Fibroblast of villous mesenchyme (primary cell): ENCODE results near the gene CCDC43. TPM values are rescaled to one million over a fixed set of nuclear protein-coding genes. Genes with fewer than 3 reads are reported as not detected.

ENCODE experiments used
- DNase-seq: peaks from one replicate; pipeline ENCODE4 v3.0.0-alpha.2; 2010; ENCODE audit warnings: low read depth
- H3K4me3 ChIP-seq: 2 replicates; pipeline ENCODE4 v1.5.1; 2011; ENCODE audit warnings: low read depth, mild to moderate bottlenecking, low read length
- small RNA-seq: library from RNA; depleted of rRNA; stranded (forward); fragments of <200 nt; gene quantifications from one replicate; pipeline ENCODE3, GENCODE V24; 2012
- total RNA-seq: library from RNA; depleted of rRNA; stranded (reverse); fragments of >200 nt; gene quantifications from 2 replicates; pipeline ENCODE4 v1.2.3, GENCODE V29; 2012
- TF ChIP-seq, protein P1 (sequence below): IDR thresholded peaks from 2 replicates; pipeline ENCODE4 v1.5.1; 2012; ENCODE audit warnings: low read depth, mild to moderate bottlenecking, low read length; ENCODE audit not compliant: insufficient read depth

Gene CCDC43
- total RNA-seq, 1 donor, result 52.2 TPM

DNA sequence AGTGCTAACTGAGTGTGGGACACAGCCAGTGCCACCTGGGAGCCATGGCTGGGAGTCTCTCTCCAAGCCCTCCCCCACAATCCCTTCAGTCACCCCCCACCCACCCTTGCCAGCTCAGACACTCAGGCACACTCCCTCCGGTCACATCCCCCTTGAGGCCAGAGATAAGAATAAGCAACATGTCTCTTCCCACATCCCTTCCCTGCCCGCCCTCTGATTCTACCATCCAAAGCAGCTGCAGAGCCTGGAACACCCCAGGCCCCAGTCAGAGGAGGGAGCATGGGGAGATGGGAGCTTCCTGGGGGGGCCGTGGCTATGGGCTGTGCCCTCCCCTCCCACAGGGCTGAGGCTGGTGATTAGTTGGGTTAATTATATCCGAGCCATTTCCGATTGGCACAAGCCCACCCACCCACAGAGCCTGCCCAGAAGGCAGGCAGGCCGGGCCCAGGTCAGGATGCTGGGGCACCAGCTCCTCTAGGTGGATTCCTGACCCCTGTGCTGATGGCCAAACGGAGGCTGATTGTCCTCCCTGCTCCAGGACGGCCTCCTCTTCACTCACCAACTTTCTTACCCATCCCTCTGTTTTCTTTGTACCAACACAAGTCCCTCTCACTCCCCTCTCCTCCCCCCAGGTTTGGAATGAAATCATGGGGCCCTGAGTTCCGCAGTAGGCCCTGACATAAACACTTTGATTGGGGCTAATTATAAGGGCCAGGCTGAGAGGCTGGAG, 61.9 kb downstream of the CCDC43 start:
- TF ChIP-seq, protein P1, sequence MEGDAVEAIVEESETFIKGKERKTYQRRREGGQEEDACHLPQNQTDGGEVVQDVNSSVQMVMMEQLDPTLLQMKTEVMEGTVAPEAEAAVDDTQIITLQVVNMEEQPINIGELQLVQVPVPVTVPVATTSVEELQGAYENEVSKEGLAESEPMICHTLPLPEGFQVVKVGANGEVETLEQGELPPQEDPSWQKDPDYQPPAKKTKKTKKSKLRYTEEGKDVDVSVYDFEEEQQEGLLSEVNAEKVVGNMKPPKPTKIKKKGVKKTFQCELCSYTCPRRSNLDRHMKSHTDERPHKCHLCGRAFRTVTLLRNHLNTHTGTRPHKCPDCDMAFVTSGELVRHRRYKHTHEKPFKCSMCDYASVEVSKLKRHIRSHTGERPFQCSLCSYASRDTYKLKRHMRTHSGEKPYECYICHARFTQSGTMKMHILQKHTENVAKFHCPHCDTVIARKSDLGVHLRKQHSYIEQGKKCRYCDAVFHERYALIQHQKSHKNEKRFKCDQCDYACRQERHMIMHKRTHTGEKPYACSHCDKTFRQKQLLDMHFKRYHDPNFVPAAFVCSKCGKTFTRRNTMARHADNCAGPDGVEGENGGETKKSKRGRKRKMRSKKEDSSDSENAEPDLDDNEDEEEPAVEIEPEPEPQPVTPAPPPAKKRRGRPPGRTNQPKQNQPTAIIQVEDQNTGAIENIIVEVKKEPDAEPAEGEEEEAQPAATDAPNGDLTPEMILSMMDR, result no peak
- no peak for DNase-seq
- no peak overlapping the region for H3K4me3 ChIP-seq

Small RNA genes lying within 50 kb of the gene (small RNA-seq; reads per million reads assigned to genes)
- not detected for gene RN7SL819P
- not detected for gene SMCO4P1

Other genes starting within 250 kb of the CCDC43 start
- 23.8 and 31.1 TPM in 2 replicates for gene GPATCH8, start 186.4 kb downstream of the CCDC43 start, total RNA-seq
- 35.4 and 36.3 TPM in 2 replicates for gene FZD2, start 132.3 kb downstream of the CCDC43 start, total RNA-seq
- under 0.01 and 0.43 TPM in 2 replicates for gene MEIOC, start 33.3 kb downstream of the CCDC43 start, total RNA-seq
- gene DBF4B, start 18.9 kb upstream of the CCDC43 start, total RNA-seq, result 4.2 and 7.8 TPM in 2 replicates
- gene ADAM11, start 69.2 kb upstream of the CCDC43 start, total RNA-seq, result 0.32 and 0.43 TPM in 2 replicates
- gene GJC1, start 140.5 kb upstream of the CCDC43 start, total RNA-seq, result 30.2 and 40.6 TPM in 2 replicates
- gene HIGD1B, start 158.1 kb upstream of the CCDC43 start, total RNA-seq, result not detected in 2 replicates
- 75.6 and 83.8 TPM in 2 replicates for gene EFTUD2, start 209.7 kb upstream of the CCDC43 start, total RNA-seq
- gene GFAP, start 225.7 kb upstream of the CCDC43 start, total RNA-seq, result 0.86 and 1.9 TPM in 2 replicates